Measurements from ENCODE around the gene FLNB.
A peak's percentile ranks its signal among the peaks of the same experiment; 100 is the strongest.

Gene FLNB

DNA sequence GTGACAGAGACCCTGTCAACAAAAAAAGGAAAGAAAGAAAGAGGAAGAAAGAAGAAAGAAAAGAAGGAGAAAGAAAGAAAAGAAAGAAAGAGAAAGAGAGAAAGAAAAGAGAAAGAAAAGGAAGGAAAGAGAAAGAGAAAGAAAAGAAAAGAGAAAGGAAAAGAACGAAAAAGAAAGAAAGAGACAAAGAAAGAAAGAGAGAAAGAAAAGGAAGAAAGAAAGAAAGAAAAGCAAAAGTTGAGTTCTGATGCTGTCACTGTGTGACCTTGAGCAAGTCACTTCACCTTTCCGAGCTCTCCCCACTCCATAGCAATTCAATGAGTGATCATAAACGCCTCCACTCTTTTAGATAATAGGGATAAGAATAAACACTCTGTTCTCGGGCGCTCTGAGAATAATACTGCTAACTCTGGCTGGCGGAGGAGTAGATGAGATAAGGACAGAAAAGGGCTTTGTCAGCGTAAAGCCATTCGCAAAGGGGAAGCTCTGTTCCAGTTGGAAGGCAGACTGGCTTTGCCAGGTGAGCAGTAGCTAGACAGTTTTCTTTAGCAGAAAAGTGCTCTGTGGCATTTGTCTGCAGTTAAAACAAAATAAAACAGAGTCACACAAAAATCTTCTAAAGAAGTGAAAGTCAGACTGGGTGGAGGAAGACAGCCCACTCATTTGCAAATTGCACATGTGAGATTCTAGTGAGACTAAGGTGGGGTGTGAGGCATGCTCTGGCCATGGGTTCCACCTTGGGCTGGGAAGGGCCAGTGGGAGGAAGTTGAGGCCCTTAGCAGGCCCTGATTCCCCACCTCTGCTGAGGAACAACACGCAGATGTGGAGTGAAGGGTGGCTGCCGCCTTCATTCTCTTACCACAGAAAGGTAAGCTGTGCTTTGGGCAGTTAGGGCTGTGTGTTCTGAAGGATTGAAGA, 9.6 kb upstream of the FLNB start:
- H3K79me2 ChIP-seq (ENCODE audit: insufficient read depth, low read length): no peaks in the 10 kb centered on the region
- peak overlapping the region; percentile 67 for H3K4me2 ChIP-seq (ENCODE audit: low read length)
- H2AFZ ChIP-seq (ENCODE audit: low read length): peak overlapping the region; percentile 23; the same call in 1 of the 2 replicates
- peak overlapping the region; percentile 54 for H3K27ac ChIP-seq (ENCODE audit: low read depth, low read length, poor library complexity, severe bottlenecking)
- TF ChIP-seq, protein P1, sequence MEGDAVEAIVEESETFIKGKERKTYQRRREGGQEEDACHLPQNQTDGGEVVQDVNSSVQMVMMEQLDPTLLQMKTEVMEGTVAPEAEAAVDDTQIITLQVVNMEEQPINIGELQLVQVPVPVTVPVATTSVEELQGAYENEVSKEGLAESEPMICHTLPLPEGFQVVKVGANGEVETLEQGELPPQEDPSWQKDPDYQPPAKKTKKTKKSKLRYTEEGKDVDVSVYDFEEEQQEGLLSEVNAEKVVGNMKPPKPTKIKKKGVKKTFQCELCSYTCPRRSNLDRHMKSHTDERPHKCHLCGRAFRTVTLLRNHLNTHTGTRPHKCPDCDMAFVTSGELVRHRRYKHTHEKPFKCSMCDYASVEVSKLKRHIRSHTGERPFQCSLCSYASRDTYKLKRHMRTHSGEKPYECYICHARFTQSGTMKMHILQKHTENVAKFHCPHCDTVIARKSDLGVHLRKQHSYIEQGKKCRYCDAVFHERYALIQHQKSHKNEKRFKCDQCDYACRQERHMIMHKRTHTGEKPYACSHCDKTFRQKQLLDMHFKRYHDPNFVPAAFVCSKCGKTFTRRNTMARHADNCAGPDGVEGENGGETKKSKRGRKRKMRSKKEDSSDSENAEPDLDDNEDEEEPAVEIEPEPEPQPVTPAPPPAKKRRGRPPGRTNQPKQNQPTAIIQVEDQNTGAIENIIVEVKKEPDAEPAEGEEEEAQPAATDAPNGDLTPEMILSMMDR (IDR thresholded peaks at IDR 0.05; ENCODE audit: low read length): no peak
- no peak for TF ChIP-seq EZH2 (IDR thresholded peaks at IDR 0.05; ENCODE audit: borderline replicate concordance, low read length)
- no peaks in the 10 kb centered on the region for H3K27me3 ChIP-seq (ENCODE audit: insufficient read depth, low read length)
- peaks cover 13% of the 10 kb centered on the region for H3K4me1 ChIP-seq (ENCODE audit: insufficient read depth, low read length, severe bottlenecking)
- H3K4me3 ChIP-seq (ENCODE audit: low read depth, low read length, poor library complexity, severe bottlenecking): peak overlapping the region; percentile 40
- H3F3A ChIP-seq (ENCODE audit: insufficient read depth, low read length): no peaks in the 10 kb centered on the region
- no peaks in the 10 kb centered on the region for H3K9me2 ChIP-seq (ENCODE audit: low read depth, low read length)
- H3K9me3 ChIP-seq (ENCODE audit: low read length): no peaks in the 10 kb centered on the region
- peak overlapping the region; percentile 38 for H3K9ac ChIP-seq (ENCODE audit: low read length)
- H4K20me1 ChIP-seq (ENCODE audit: insufficient read depth, low read length): no peaks in the 10 kb centered on the region
- H3K36me3 ChIP-seq (ENCODE audit: insufficient read depth, low read length): no peaks in the 10 kb centered on the region

DNA sequence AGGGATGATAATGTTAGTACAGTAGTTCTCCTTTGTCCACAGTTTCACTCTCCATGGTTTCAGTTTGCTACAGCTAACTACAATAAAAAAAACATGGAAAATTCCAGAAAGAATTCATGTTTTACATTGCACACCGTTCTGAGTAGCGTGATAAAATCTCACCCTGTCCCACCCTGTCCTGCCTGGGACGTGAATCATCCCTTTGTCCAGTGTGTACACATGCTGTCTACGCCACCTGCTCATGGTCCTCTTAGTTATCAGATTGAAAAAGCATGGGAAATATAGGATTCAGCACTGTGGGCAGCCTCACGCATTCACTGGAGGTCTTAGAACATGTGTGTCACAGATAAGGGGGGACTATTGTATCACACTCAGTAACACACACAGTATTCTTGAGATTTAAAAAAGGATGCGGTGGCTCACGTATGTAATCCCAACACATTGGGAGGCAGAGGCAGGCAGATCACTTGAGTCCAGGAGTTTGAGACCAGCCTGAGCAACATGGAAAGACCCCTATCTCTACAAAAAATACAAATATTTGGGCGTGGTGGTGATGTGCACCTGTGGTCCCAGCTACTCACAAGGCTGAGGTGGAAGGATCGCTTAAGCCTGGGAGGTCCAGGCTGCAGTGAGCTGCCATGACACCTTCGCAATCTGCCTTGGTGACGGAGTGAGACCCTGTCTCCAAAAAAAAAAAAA, 8.7 kb upstream of the FLNB start:
- H3K27me3 ChIP-seq (ENCODE audit: insufficient read depth, low read length): no peaks in the 10 kb centered on the region
- H3K9me3 ChIP-seq (ENCODE audit: low read length): no peaks in the 10 kb centered on the region
- no peaks in the 10 kb centered on the region for H3K36me3 ChIP-seq (ENCODE audit: insufficient read depth, low read length)
- peak overlapping the region; percentile 54 for H3K27ac ChIP-seq (ENCODE audit: low read depth, low read length, poor library complexity, severe bottlenecking)
- H3K4me1 ChIP-seq (ENCODE audit: insufficient read depth, low read length, severe bottlenecking): peaks cover 13% of the 10 kb centered on the region
- H3F3A ChIP-seq (ENCODE audit: insufficient read depth, low read length): no peaks in the 10 kb centered on the region
- no peaks in the 10 kb centered on the region for H4K20me1 ChIP-seq (ENCODE audit: insufficient read depth, low read length)
- H3K4me3 ChIP-seq (ENCODE audit: low read depth, low read length, poor library complexity, severe bottlenecking): peak overlapping the region; percentile 40
- H3K9me2 ChIP-seq (ENCODE audit: low read depth, low read length): no peaks in the 10 kb centered on the region
- peak overlapping the region; percentile 38; the same call in 1 of the 2 replicates for H3K9ac ChIP-seq (ENCODE audit: low read length)
- H2AFZ ChIP-seq (ENCODE audit: low read length): no peak overlapping the region
- H3K79me2 ChIP-seq (ENCODE audit: insufficient read depth, low read length): no peaks in the 10 kb centered on the region
- peak overlapping the region; percentile 67 for H3K4me2 ChIP-seq (ENCODE audit: low read length)
- TF ChIP-seq EZH2 (IDR thresholded peaks at IDR 0.05; ENCODE audit: borderline replicate concordance, low read length): no peak
- TF ChIP-seq, protein P1 (IDR thresholded peaks at IDR 0.05; ENCODE audit: low read length): no peak

DNA sequence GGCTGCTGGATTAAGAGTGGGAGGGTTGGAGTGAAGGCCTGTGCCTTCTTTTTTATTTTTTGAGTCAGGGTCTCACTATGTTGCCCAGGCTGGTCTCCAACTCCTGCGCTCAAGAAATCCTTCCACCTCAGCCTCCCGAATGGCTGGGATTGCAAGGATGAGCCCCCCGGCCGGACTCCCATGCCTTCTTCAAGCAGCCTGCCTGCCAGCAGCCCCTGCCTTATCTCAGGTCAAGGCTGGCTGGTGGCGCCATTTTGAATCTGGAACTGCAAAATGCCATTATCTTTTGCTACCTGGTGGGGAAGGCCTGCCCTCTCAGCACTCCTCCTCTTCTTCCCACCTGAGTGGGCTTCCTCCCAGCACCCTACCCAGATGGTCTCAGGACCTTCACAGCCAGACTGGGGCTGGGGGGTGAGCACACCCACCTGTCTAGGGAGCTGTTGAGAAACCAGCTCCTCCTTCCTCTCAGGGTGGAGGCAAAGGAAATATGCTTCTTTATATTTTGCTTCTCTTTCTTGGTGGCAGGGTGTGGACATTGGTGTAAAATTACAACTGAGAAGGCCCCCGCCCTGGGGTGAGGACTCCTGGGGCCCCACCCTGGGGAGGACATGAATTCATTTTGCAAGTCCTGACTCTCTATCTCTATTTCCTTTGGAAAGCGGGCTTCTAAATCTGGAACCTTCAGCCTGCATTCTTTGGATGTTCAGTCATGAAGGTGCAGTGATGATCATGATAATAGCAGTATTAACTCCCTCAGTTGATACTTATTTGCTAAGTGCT, 7.7 kb upstream of the FLNB start:
- H3K27ac ChIP-seq (ENCODE audit: low read depth, low read length, poor library complexity, severe bottlenecking): no peak overlapping the region
- H2AFZ ChIP-seq (ENCODE audit: low read length): no peak overlapping the region
- H3K79me2 ChIP-seq (ENCODE audit: insufficient read depth, low read length): no peaks in the 10 kb centered on the region
- H3K4me2 ChIP-seq (ENCODE audit: low read length): no peak overlapping the region
- TF ChIP-seq, protein P1 (IDR thresholded peaks at IDR 0.05; ENCODE audit: low read length): no peak
- no peak for TF ChIP-seq EZH2 (IDR thresholded peaks at IDR 0.05; ENCODE audit: borderline replicate concordance, low read length)
- no peaks in the 10 kb centered on the region for H3K9me2 ChIP-seq (ENCODE audit: low read depth, low read length)
- no peaks in the 10 kb centered on the region for H3K9me3 ChIP-seq (ENCODE audit: low read length)
- no peaks in the 10 kb centered on the region for H3K27me3 ChIP-seq (ENCODE audit: insufficient read depth, low read length)
- H3F3A ChIP-seq (ENCODE audit: insufficient read depth, low read length): no peaks in the 10 kb centered on the region
- H4K20me1 ChIP-seq (ENCODE audit: insufficient read depth, low read length): no peaks in the 10 kb centered on the region
- H3K36me3 ChIP-seq (ENCODE audit: insufficient read depth, low read length): no peaks in the 10 kb centered on the region
- H3K4me3 ChIP-seq (ENCODE audit: low read depth, low read length, poor library complexity, severe bottlenecking): no peak overlapping the region
- H3K9ac ChIP-seq (ENCODE audit: low read length): no peak overlapping the region
- peaks cover 13% of the 10 kb centered on the region for H3K4me1 ChIP-seq (ENCODE audit: insufficient read depth, low read length, severe bottlenecking)
